ENCODE data around the gene TBC1D17. TPM values are rescaled to one million over a fixed set of nuclear protein-coding genes. Genes with fewer than 3 reads are reported as not detected.
A peak's percentile ranks its signal among the peaks of the same experiment; 100 is the strongest.

The TBC1D17 gene
- total RNA-seq, 4 donors from 2014 or later: 15.6 to 24.9 (median 22.3) TPM

DNA sequence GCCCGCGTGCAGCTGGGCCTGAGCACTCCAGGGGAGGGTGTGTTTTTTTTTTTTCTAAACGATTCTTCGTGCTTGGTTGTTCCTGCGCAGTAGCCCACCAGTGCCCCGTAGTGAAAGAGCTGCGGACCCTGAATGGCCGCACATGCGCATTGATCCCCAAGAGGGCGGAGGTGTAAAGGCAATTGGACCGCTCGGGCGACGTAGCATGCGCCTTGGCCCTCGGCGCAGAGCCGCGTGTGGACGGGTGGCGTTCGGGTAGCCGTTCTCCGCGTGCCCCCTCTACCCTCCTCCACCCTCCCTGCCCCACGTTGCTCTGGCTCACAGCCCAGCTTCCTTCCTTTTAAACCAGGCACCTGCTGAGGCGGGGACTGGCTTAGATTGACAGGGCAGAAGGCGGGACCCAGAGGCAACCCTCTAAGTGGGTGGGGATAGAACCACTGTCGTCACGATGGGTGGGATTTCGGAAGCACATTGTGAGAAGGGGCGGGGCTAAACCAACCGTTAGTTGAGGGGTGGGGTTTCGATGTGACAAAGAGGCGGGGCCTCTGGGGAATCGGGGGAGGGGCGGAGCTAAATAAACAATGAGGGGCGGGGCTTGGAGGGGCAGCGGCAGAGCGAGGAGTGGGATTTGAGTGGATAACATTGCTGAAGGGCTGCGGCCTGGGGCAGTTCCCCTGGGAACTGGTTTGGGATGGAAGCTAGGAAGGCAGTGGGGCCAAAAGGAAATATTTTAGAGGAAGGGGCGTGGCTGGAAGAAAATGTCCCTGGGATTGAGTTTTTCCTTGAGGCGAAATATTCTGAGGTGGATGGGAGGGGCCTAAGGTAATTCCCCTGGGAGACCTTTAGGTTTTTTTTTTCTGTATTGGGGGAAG lies 52.3 kb downstream of the TBC1D17 start:
- ATAC-seq (ENCODE audit: low FRiP score): peak; percentile 91
- DNase-seq (ENCODE audit: low spot score): peak; percentile 82
- TF ChIP-seq, protein P1, sequence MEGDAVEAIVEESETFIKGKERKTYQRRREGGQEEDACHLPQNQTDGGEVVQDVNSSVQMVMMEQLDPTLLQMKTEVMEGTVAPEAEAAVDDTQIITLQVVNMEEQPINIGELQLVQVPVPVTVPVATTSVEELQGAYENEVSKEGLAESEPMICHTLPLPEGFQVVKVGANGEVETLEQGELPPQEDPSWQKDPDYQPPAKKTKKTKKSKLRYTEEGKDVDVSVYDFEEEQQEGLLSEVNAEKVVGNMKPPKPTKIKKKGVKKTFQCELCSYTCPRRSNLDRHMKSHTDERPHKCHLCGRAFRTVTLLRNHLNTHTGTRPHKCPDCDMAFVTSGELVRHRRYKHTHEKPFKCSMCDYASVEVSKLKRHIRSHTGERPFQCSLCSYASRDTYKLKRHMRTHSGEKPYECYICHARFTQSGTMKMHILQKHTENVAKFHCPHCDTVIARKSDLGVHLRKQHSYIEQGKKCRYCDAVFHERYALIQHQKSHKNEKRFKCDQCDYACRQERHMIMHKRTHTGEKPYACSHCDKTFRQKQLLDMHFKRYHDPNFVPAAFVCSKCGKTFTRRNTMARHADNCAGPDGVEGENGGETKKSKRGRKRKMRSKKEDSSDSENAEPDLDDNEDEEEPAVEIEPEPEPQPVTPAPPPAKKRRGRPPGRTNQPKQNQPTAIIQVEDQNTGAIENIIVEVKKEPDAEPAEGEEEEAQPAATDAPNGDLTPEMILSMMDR (IDR thresholded peaks at IDR 0.05): no peak

DNA sequence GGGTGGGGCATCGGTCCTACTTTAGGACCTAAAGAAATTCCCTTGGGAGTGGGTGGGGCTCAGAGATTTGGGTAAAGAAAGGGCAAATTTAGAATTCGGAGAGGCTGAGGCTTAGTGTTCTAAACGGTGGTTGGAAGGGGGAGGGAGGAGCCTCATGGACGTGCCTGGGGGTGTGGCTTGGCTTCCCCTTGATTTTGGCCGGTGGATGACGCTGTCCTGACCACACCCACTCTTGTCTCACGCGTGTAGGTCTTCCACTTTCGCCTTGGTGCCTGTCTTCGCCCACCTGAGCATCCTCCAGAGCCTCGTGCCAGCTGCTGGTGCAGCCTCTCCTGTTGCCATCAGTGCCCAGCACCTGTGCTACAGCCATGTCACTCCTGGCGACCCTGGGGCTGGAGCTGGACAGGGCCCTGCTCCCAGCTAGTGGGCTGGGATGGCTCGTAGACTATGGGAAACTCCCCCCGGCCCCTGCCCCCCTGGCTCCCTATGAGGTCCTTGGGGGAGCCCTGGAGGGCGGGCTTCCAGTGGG lies 53.0 kb downstream of the TBC1D17 start:
- no peak for DNase-seq (ENCODE audit: low spot score)
- TF ChIP-seq, protein P1 (IDR thresholded peaks at IDR 0.05): no peak
- ATAC-seq (ENCODE audit: low FRiP score): no peak

DNA sequence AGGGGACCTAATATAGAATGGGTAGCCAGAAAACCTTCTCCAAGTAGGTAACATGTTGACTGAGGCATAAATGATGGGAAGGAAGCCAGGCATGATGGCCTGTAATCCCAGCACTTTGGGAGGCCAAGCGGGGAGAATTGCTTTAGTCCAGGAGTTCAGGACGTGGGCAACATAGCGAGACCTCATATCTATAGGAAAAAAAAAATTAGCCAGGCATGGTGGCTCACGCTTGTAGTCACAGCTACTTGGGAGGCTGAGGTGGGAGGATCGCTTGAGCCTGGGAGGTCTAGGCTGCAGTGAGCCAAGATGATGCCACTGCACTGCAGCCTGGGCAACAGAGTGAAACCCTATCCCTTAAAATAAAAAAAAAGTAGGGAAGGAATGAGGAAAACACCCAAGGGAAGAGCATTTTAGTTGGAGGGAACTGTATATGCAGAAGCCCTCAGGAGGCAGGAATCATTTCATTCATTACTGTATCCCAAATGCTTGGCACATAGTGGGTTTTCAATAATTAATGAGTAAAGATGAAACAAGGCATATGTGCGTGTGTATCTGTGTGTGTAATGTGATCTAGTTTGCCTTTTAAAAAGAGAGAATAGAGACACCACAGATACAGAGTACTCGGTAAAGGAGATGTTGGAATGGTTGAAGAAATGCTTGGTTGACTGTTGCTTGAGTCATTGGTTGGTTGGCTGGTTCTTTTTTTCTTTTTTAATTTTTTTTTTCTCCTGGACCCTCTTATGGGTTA lies 54.0 kb downstream of the TBC1D17 start:
- no peak for ATAC-seq (ENCODE audit: low FRiP score)
- TF ChIP-seq, protein P1 (IDR thresholded peaks at IDR 0.05): no peak
- DNase-seq (ENCODE audit: low spot score): no peak

DNA sequence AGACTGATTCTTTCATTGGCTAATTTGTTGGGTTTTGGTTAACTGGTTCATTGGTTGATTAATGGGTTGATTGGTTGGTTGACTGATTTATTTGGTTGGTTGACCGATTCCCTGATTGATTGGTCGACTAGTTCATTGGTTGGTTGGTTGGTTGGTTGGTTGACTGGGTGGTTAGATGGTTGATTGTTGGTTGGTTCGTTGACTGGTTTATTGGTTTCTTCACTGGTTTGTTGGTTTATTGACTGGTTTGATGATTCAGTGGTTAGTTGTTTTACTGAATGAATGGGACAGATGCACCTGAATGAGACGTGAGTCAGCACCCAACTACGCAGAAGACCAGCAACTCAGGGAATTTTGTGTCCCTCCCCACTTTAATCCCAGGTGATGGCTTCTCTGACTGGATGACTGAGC lies 54.5 kb downstream of the TBC1D17 start:
- DNase-seq (ENCODE audit: low spot score) (no peak), ATAC-seq (ENCODE audit: low FRiP score) (no peak)
- TF ChIP-seq, protein P1 (IDR thresholded peaks at IDR 0.05): no peak

DNA sequence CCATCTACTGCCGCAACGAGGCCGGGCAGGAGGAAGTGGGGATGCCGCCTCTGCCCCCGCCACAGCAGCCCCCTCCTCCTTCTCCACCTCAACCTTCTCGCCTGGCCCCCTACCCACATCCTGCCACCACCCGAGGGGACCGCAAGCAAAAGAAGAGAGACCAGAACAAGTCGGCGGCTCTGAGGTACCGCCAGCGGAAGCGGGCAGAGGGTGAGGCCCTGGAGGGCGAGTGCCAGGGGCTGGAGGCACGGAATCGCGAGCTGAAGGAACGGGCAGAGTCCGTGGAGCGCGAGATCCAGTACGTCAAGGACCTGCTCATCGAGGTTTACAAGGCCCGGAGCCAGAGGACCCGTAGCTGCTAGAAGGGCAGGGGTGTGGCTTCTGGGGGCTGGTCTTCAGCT lies 55.2 kb downstream of the TBC1D17 start:
- DNase-seq (ENCODE audit: low spot score) (no peak), ATAC-seq (ENCODE audit: low FRiP score) (no peak)
- TF ChIP-seq, protein P1 (IDR thresholded peaks at IDR 0.05): no peak

DNA sequence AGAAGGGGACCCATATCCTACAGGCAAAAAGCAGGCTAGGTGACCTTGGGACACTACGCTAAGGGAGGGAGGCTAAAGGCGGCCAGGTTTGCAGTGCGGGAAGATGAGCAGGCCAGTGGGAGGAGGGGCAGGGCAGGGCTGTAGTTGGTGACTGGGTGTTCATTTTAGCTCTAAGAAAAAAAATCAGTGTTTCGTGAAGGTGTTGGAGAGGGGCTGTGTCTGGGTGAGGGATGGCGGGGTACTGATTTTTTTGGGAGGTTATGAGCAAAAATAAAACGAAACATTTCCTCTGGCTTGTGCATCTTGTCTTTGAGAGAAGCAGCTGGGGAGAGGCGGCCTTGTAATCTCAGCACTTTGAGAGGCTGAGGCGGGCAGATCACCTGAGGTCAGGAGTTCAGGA lies 56.1 kb downstream of the TBC1D17 start:
- ATAC-seq (ENCODE audit: low FRiP score): no peak
- no peak for DNase-seq (ENCODE audit: low spot score)
- TF ChIP-seq, protein P1 (IDR thresholded peaks at IDR 0.05): no peak
